IMR-90 (cell line): ENCODE results near the gene NSA2.

Experiments
- BHLHE40 ChIP-seq: fragments of 150-350 bp; IDR thresholded peaks from 2 replicates; pipeline ENCODE4 v1.6.1; 2016; ENCODE audit warnings: mild to moderate bottlenecking, low read depth, low read length
- CEBPB ChIP-seq: IDR thresholded peaks from 2 replicates; pipeline ENCODE4 v1.6.1; 2012; ENCODE audit warnings: low read depth, low read length, improper control_type of control experiment
- CHD1 ChIP-seq: IDR thresholded peaks from 2 replicates; pipeline ENCODE4 v1.6.1; 2012; ENCODE audit warnings: low read depth, low read length, improper control_type of control experiment
- CTCF ChIP-seq: conservative IDR thresholded peaks from 2 replicates; pipeline ENCODE4 v1.5.1; 2012; ENCODE audit warnings: mild to moderate bottlenecking, low read depth, low read length, improper control_type of control experiment
- ELK1 ChIP-seq: fragments of 150-350 bp; IDR thresholded peaks from 2 replicates; pipeline ENCODE4 v1.6.1; 2016; ENCODE audit warnings: low read depth, mild to moderate bottlenecking, low read length, moderate library complexity, borderline replicate concordance
- FOS ChIP-seq: fragments of 150-350 bp; IDR thresholded peaks from 2 replicates; pipeline ENCODE4 v1.6.1; 2016; ENCODE audit warnings: low read depth, low read length
- MAZ ChIP-seq: IDR thresholded peaks from 2 replicates; pipeline ENCODE4 v1.6.1; 2012; ENCODE audit warnings: low read depth, mild to moderate bottlenecking, low read length, improper control_type of control experiment, moderate library complexity, borderline replicate concordance
- MXI1 ChIP-seq: IDR thresholded peaks from 2 replicates; pipeline ENCODE4 v1.6.1; 2012; ENCODE audit warnings: low read depth, mild to moderate bottlenecking, low read length, moderate library complexity, borderline replicate concordance
- POLR2A ChIP-seq: IDR thresholded peaks from 2 replicates; pipeline ENCODE4 v1.6.1; 2012; ENCODE audit warnings: mild to moderate bottlenecking, low read depth, low read length
- RCOR1 ChIP-seq: IDR thresholded peaks from 2 replicates; pipeline ENCODE4 v1.6.1; 2012; ENCODE audit warnings: mild to moderate bottlenecking, low read length, improper control_type of control experiment; ENCODE audit not compliant: insufficient replicate concordance
- RFX5 ChIP-seq: IDR thresholded peaks from 2 replicates; pipeline ENCODE4 v1.8.0; 2012; ENCODE audit warnings: low read depth, mild to moderate bottlenecking, low read length, moderate library complexity
- SMC3 ChIP-seq: fragments of 150-350 bp; IDR thresholded peaks from 2 replicates; pipeline ENCODE4 v1.6.1; 2016; ENCODE audit warnings: low read depth, mild to moderate bottlenecking, antibody characterized with exemption, low read length, moderate library complexity
- USF2 ChIP-seq: fragments of 150-350 bp; IDR thresholded peaks from 2 replicates; pipeline ENCODE4 v1.6.1; 2017; ENCODE audit warnings: mild to moderate bottlenecking, antibody characterized with exemption, low read length, low read depth

GRCh38 chr5:74725331-74725730, 41.7 kb upstream of the NSA2 start:
- TF ChIP-seq CTCF (no peak), CEBPB (no peak), USF2 (no peak), RCOR1 (no peak), POLR2A (no peak), RFX5 (no peak), ELK1 (no peak), BHLHE40 (no peak), FOS (no peak), CHD1 (no peak), SMC3 (no peak), MAZ (no peak), MXI1 (no peak)
